ENCODE results near the gene ERP44.

- no peak for TF ChIP-seq SIN3A (IDR thresholded peaks at IDR 0.05; ENCODE audit: borderline replicate concordance, insufficient read depth, low read length)
- TF ChIP-seq REST (IDR thresholded peaks at IDR 0.05; ENCODE audit: insufficient read depth in 1 of 2, low read depth in 2 of 2, low read length in 2 of 2) = no peak
- no peak for TF ChIP-seq TAF1 (IDR thresholded peaks at IDR 0.05; ENCODE audit: borderline replicate concordance, insufficient read depth, low read length)
- no peak for TF ChIP-seq POLR2AphosphoS5 (IDR thresholded peaks at IDR 0.05; ENCODE audit: low read depth, low read length)
These were observed 99.9 kb downstream of the ERP44 start for GRCh38 chr9:99998866-99999265.
